Left hindlimb (tissue), 1 donor: ENCODE data around the gene PDCL3.

Experiments used
- DNase-seq: peaks from one replicate; pipeline ENCODE4 v3.0.0-alpha.2; 2018

The PDCL3 gene

DNA sequence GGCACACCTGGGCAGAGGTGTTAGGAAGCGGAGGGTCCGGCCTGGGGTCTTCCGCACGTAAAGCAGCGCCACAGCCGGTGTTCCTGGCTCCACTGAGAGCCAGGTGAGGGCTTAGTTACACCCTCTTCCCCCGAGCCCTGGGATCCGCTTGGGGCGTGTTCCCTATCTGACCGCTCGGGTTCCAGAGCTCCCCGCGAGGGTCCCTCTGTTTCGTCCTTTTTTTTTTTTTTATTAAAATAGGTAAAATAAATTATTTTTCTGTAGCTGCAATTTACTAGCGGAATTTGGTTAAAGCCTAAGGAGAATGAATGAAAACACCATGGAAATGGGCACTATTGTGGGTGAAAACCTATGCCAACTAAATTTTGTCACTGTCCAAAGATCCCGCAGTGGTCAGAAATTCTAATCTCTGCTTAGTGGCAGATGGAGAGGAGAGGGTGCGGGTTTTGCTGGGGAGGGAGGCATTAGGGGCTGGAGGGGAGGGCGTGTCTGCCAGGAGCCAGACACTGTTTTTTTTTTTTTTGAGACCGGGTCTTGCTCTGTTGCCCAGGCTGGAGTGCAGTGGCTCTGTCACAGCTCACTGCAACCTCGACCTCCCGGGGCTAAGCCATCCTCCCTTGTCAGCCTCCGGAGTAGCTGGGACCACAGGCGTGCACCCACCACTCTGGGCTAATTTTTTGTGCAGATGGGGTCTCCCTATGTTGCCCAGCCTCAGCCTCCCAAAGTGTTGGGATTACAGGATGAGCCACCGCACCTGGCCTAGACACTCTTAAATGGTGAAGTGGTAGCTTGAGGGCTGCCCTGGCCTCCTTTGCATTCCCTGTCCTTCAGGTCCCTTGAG is 834 bp downstream of the PDCL3 start:
- DNase-seq, result no peak

DNA sequence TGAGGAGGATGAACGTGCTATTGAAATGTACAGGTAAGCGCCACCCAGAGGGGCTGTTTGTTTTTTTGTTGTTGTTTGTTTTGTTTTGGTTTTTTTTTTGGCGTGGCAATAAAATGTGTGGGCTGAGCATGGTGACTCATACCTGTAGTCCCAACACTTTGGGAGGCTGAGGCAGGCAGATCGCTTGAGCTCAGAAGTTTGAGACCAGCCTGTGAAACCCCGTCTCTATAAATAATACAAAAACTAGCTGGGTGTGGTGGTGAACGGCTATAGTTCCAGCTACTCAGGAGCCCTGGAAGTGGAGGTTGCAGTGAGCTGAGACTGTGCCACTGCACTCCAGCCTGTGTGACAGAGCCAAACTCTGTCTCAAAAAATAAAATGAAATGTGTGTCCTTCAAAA is 6.2 kb downstream of the PDCL3 start:
- DNase-seq, result no peak

DNA sequence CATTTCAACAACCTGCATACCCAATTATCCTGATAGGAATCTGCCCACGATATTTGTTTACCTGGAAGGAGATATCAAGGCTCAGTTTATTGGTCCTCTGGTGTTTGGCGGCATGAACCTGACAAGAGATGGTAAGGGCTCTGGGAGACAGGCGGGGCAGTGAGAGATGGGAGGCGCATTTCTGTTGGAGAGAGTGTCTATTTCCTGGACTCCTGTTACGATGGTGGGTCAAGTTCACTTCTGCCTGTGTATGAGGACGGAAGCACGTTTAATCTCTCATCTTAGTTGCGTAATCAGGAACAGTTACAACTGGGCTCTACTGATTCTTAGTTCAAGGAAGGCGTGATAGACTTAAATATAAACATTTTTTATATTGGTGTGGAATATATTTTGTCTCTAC is 8.9 kb downstream of the PDCL3 start:
- no peak for DNase-seq

- no peak for DNase-seq
These were observed 15.0 kb downstream of the PDCL3 start for GRCh38 chr2:100577777-100578176.

DNA sequence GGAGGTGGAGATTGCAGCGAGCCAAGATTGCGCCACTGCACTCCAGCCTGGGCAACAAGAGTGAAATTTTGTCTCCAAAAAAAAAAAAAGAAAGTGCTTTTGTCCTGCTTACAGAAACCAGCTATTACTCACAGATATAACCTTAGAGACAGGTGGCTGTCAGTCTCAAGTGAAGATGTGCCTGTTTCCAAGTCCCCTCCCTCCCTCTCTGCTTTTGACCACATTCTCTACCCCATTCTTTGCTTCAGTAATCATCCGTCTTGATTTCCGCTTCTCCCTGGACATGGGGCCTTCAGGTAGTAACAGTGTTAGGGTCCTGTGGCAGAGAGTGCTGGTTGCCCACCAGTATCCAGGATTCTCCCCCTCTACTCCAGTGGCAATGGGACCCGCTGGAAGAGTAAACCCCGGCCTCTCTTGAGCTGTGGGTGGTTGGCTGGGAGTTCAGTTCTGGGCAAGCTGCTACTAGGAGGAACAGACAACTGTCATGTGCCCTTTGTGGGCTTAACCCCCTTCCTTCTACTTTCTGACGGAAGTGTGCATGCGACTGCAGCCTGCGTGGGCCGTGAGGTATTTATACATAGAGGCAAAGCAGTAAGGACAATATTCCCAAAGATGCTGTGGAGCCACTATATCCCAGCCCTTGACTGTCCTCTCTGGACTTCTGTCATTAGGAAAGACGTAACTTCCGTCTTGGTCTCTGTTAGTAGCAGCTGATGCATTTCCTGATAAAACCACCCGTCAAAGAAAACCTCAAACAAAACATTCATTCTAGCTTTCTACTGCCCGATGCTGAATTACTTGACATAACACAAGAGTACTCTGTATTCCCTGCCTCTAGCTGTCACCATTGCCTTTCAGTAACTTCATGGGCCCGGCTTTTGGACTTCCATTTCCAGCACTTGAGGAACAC is 17.8 kb downstream of the PDCL3 start:
- DNase-seq, result no peak

DNA sequence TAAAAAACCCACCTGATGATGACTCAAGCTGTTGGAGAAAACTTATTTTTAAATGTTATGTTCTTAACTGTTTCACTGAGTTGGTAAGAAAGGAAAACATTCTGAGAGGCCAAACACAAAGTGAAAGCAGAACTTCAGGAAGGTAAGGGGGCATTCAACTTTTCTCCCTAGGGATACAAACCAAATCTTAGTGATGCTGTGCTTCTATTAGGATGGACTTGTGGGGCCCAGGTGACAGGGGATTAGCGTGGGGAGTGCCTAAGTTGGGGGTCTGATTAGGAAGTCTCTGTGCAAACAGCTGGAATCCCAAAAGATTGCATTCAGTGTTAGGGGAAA is 18.5 kb downstream of the PDCL3 start:
- no peak for DNase-seq

- no peak for DNase-seq
These were observed 22.0 kb downstream of the PDCL3 start for GRCh38 chr2:100584816-100585215.

GRCh38 chr2:100588071-100588786 is 25.4 kb downstream of the PDCL3 start:
- DNase-seq, result no peak

DNA sequence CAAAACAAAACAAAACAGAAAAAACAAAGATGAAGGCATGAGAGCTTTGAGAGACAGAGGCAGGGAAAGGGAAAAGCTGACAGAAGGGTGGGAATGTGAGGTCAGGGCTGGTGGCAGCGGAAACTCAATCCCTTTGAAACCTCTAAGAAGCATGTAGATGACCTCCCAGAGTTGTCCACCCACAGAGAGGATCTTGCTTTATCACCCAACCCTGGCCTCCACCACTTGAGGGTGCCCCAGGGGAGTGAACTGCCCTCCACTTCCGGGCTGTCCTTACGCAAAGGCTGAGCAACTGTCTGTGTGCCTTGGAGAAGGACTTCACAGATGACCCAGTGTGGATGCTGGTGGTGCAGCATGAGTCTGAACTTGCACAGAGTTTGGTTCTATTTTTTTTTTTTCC is 26.7 kb downstream of the PDCL3 start:
- DNase-seq, result no peak

DNA sequence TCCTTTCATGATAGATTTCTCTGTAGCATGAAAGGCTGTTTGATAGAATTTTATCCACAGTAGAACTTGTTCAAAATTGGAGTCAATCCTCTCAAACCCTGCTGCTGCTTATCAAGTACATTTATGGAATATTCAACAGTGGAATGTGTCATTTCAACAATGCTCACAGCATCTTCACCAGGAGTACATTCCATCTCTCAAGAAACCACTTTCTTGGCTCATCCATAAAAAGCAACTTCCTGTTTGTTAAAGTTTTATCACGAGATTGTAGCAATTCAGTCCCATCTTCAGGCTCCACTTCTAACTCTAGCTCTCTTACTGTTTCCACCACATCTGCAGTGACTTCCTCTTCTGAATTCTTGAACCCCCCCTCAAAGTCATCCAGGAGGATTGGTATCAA is 29.4 kb downstream of the PDCL3 start:
- no peak for DNase-seq

DNA sequence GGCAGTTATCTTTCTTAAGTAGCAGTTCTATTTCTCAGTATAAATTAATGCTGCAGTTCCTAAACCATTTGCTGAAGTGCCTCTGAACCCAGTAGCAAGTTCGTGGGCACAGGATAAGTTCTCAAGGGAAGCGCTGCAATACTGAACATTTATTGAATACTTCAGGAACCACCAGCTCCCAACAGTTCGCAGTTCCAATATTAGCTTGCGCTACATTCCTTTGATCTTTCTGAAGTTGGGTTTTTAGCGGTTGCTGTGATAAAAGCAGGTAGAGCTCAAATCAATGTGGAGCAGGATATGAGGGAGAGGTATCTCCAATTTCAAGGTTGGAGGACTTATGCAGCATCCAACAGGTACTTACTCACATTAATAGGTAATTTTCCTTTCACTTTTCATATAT is 33.7 kb downstream of the PDCL3 start:
- DNase-seq, result no peak

GRCh38 chr2:100599566-100599965 is 36.8 kb downstream of the PDCL3 start:
- DNase-seq, result no peak

DNA sequence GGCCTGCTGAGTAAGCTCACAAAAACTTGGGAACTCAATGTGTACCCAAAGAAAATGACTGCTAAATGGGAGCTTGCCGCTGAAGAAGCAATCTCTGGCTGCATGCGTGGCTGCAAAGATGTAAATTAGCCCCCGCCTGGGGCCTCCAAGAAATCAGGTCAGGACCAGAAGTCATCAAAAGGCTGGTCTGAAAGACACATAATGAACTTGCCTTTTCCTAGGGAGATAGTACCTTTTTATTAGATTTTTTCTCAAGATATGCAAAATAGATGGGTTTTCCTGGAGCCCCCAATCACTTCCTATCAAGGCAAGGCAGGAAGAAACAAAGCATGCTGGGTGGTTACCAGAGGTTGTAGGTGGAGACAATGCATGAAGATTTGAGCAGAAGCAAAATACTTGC is 38.9 kb downstream of the PDCL3 start:
- no peak for DNase-seq

- DNase-seq, result no peak
These were observed 40.6 kb downstream of the PDCL3 start for GRCh38 chr2:100603414-100603813.

GRCh38 chr2:100603948-100604633 is 41.3 kb downstream of the PDCL3 start:
- DNase-seq, result no peak

DNA sequence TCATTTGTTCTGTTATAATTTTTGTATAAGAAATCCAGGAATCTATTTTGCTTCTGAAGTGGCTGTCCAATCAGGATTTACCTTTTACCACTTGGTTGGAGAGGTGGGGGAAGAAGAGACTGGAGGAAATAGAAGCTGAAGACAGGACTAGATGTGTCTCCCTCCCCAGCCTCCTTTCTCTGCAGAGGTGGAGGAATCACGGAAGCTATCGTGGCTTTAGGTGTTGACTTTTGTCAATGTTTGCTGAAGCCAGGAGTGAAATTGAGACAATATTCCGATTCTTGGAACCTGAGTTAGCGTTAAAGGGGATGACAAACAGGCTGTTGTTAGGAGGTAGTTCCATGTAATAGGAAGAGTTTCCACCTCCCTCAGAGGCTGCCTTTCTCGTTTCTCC is 43.5 kb downstream of the PDCL3 start:
- DNase-seq, result no peak

DNA sequence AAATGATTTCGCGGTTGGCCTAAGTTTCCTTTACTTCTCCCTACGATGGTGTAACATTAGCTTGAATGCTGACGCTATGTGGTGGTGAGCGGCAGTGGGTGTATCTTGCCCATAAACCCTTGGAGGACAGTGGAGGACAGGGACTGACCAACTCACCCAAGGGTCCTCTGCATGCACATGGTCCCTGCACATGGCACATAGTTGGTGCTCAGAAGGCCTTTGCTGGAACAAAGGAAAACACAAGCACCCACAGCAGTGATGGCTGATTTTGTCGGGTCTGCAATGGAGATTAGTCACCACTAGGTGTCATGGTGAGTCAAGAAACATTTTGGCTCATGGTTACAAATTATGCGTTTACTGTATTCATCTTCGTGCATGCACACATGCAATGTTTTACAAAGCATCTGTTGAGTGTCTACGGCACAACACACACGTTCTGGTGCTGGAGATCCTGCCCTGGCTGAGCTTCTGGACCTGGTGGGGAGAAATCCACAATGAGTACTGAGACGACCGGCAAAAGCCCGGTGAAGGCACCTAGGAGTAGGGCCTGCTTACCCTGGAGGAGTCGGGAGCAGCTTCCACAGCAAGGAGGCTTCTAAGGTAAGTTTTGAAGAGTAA is 44.0 kb downstream of the PDCL3 start:
- no peak for DNase-seq

DNA sequence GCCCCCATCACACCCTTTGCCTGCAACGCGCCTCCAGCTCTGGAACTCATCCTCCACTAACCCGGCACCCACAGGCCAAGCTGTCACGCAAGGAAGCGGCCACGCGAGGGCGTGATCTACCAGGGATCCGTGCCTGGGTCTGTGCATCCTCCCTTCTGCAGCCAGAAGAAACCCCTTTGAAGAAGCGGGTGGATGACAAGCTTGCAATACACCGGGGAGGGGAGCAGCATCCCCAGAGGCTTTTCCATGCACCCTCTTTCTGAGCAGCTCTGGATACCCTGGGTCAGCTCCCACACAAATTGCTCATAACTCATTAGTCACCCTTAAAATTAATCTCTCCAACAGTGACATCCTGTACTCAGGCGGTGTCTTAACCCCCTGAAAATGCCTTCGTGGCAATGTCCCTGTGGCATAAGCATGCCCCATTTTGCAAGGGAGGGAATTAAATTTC is 47.6 kb downstream of the PDCL3 start:
- peak; percentile 81 for DNase-seq

- DNase-seq, result no peak
These were observed 48.6 kb downstream of the PDCL3 start for GRCh38 chr2:100611079-100612029.

DNA sequence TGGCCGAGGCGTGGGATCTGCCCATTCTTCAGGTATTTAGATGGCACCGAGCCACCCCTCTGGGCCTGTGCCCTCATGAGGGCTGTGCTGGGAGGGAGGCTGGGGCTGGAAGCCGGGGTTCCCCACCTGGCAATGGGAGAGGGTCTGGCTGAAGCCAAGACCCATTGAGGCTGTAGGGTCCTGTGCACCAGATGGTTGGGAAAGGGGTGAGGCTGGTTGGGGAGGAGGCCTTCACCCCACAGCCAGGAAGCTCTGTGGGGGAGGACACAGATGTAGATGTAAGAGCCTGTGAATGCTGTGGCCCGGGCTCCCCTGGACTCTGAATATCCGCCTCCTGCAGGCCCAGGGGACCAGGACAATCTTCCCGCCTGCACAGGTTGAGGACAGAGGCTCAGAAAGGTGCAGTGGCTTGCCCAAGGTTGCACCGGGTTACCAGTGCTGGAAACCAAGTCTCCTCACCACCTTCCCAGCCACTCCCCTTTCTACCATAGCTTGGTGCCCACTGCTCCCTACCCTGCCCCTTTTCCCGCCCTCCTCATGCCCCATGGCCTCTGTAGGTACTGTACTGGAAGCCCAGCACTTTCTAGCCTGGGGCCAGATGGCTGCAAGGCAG is 49.7 kb downstream of the PDCL3 start:
- DNase-seq, result no peak

DNA sequence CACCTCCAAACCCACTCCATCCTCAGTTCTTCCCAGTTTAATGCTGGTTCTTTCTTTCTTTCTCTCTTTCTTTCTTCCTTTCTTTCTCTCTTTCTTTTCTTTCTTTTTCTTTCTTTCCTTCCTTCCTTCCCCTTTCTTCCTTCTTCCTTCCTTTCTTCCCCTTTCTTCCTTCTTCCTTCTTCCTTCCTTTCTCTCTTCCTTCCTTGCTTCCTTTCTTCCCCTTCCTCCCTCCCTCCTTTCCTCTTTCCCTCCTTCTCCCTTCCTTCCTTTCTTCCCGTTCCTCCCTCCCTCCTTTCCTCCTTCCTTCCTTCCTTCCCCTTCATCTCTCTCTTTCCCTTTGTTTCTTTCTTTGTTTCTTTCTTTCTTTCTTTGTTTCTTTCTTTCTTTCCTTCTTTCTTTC is 50.9 kb downstream of the PDCL3 start:
- DNase-seq, result no peak
